ENCODE data around the gene UBE2H. TPM values are rescaled to one million over a fixed set of nuclear protein-coding genes. Genes with fewer than 3 reads are reported as not detected.

Gene UBE2H
- total RNA-seq, 1 donor from 2014 or later, result 127 TPM

DNA sequence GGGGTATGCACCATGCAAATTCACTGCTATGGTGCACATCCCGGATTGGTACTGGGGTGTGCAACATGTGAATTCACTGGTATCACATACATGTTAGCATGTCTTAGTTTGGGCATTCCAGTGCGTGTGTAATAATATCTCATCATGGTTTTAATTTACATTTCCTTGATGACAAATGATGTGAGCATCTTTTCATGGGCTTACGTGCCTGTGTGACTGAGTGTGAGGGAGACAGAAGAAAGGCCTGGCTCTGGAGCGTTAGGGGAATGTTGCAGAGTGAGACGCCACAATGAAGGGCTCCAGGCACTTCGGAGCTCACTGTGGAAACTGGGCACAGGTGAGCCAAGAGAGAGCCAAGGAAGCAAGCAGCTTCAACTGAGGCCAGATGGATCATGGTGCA is 162.6 kb downstream of the UBE2H start:
- Histone ChIP-seq H3K36me3 (ENCODE audit: control insufficient read depth, insufficient read depth, low read length) (no peaks in the 10 kb centered on the region), H3K4me3 (ENCODE audit: low read depth, low read length) (no peak overlapping the region), H3K27me3 (ENCODE audit: control insufficient read depth, insufficient read depth, low read length) (peaks cover 29% of the 10 kb centered on the region)
- TF ChIP-seq, protein P1, sequence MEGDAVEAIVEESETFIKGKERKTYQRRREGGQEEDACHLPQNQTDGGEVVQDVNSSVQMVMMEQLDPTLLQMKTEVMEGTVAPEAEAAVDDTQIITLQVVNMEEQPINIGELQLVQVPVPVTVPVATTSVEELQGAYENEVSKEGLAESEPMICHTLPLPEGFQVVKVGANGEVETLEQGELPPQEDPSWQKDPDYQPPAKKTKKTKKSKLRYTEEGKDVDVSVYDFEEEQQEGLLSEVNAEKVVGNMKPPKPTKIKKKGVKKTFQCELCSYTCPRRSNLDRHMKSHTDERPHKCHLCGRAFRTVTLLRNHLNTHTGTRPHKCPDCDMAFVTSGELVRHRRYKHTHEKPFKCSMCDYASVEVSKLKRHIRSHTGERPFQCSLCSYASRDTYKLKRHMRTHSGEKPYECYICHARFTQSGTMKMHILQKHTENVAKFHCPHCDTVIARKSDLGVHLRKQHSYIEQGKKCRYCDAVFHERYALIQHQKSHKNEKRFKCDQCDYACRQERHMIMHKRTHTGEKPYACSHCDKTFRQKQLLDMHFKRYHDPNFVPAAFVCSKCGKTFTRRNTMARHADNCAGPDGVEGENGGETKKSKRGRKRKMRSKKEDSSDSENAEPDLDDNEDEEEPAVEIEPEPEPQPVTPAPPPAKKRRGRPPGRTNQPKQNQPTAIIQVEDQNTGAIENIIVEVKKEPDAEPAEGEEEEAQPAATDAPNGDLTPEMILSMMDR (IDR thresholded peaks at IDR 0.05; ENCODE audit: insufficient read depth, low read length, poor library complexity, severe bottlenecking), result no peak
- no peak for DNase-seq (ENCODE audit: low read depth)

DNA sequence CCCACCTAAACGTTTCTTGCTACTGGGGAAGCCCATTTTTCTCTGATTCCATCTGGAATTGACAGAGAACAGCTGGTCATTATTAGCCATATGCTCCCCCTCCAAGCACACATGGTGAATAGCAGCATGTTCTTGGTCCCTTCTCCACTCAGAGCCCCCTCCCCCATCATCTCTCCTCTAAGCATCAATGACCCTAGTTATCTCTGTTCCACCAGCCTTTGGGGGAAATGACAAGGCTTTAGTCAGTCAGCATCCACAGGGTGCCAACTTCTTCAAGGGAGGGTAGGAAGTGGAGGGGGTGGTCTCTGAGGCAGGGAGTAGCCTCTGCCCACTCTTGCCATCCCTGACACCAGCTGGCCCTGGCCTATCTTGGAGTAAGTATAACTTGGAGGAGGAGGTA is 163.1 kb downstream of the UBE2H start:
- TF ChIP-seq, protein P1 (IDR thresholded peaks at IDR 0.05; ENCODE audit: insufficient read depth, low read length, poor library complexity, severe bottlenecking), result no peak
- Histone ChIP-seq H3K4me3 (ENCODE audit: low read depth, low read length) (no peak overlapping the region), H3K36me3 (ENCODE audit: control insufficient read depth, insufficient read depth, low read length) (no peaks in the 10 kb centered on the region), H3K27me3 (ENCODE audit: control insufficient read depth, insufficient read depth, low read length) (peaks cover 33% of the 10 kb centered on the region)
- no peak for DNase-seq (ENCODE audit: low read depth)

DNA sequence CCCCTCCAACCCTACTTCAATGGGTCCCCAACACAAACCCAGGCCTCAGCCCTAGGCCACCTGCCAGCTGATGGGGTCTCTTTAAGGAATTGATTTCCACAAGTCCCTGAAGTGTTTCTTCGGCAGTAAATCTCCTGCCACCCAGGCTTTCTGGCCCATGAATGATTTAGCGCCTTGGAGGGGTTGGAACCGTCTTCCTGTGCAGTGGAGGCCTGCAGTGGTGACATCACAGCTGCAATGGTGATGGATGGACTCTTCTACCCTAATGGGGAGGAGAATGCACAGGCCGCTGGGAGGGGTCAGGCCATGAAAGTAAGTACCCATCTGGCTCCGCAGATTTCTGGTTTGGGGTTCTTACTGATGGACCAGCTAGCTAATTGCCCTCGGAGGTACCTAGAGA is 163.8 kb downstream of the UBE2H start:
- H3K27me3 ChIP-seq (ENCODE audit: control insufficient read depth, insufficient read depth, low read length), result peaks cover 40% of the 10 kb centered on the region
- TF ChIP-seq, protein P1 (IDR thresholded peaks at IDR 0.05; ENCODE audit: insufficient read depth, low read length, poor library complexity, severe bottlenecking), result no peak
- no peak for DNase-seq (ENCODE audit: low read depth)
- H3K4me3 ChIP-seq (ENCODE audit: low read depth, low read length), result no peak overlapping the region
- no peaks in the 10 kb centered on the region for H3K36me3 ChIP-seq (ENCODE audit: control insufficient read depth, insufficient read depth, low read length)

DNA sequence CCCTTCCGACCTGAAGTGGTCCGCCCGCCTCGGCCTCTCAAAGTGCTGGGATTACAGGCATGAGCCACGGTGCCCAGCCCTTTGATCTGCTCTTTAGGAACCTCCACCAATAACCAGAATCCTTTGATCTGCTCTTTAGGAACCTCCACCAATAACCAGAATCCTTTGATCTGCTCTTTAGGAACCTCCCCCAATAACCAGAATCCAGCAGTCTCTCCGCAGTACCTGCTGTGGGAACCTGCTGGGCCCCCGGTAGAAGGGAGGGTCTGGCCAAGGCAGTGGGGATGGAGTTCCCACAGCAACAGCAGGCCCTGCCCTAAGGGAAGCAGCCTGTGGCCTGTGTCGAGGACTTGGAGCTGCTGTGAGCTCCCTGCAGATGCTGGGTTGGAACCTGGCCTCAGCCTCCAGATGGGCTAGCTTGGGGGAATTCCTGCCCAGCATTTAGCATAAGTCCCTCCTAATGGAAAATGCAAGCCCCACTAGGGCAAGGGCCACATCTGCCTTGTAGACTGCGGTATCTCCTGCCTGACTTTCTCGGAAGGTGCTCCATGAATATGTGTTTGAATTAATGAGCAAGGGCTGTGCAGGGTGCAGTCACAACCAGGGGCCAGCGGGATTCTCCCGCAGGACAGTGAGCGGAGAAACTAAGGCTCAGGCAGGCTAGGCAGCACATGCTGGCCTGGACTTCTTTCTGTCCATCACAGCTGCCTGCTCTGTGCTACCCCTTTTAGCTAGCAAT is 165.8 kb downstream of the UBE2H start:
- DNase-seq (ENCODE audit: low read depth), result no peak
- H3K4me3 ChIP-seq (ENCODE audit: low read depth, low read length), result no peak overlapping the region
- no peaks in the 10 kb centered on the region for H3K36me3 ChIP-seq (ENCODE audit: control insufficient read depth, insufficient read depth, low read length)
- H3K27me3 ChIP-seq (ENCODE audit: control insufficient read depth, insufficient read depth, low read length), result peaks cover 54% of the 10 kb centered on the region
- TF ChIP-seq, protein P1 (IDR thresholded peaks at IDR 0.05; ENCODE audit: insufficient read depth, low read length, poor library complexity, severe bottlenecking), result no peak

DNA sequence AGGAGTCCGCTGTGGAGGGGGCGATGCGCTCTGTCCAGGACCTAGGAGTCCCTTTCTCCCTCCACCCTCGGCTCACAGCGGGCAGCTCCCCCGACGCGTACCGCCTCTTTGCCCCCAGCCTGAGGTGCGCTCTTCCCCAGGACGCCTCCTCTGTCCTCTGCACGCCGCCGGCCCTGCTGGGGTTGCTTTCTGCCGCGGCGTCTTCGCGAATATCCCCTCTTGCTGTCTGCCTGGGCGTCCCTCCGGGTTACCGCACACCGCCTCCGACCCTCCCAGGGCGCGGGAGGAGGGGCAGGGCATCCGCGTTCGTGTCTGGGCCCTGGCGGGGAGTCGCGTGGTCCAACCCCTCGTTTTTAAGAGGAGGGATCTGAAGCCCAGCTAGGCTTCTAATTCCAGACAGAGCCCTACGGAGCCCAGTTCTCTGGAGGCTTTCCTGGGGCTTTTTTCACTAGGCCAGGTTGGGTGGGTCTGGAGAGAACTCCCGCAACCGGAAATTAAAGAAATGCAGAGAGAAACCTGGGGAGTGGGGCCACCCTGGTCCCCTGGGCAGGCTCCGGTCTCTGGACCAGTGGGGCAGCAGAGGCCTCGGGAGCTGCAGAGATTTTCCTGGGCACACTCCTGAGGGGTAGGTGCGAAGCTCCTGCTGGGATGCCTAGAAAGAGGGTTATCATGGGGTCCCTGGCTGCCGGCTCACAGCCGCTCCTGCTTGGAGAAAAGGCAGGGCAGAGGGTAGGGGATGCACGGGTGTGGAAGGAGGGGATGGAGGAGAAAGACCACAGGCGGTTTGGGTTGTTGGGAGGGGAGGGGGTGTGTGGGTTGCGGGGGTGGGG is 166.9 kb downstream of the UBE2H start:
- no peak for DNase-seq (ENCODE audit: low read depth)
- Histone ChIP-seq H3K27me3 (ENCODE audit: control insufficient read depth, insufficient read depth, low read length) (peaks cover 62% of the 10 kb centered on the region), H3K4me3 (ENCODE audit: low read depth, low read length) (no peak overlapping the region), H3K36me3 (ENCODE audit: control insufficient read depth, insufficient read depth, low read length) (no peaks in the 10 kb centered on the region)
- TF ChIP-seq, protein P1 (IDR thresholded peaks at IDR 0.05; ENCODE audit: insufficient read depth, low read length, poor library complexity, severe bottlenecking), result no peak

Data from kidney epithelial cell (primary cell).